Caco-2 (cell line): ENCODE measurements around the gene RPS16. TPM values are rescaled to one million over a fixed set of nuclear protein-coding genes. Genes with fewer than 3 reads are reported as not detected.

Experiments used
- BruUV-seq: library from RNA; stranded (reverse); fragments of 400-500 nt; replicated peaks from 2 replicates; lab custom pipeline; 2021; lab: Mats Ljungman, UMichigan
- CTCF ChIA-PET: fragments of 300-600 bp; sonication (Branson Sonifier 250); formaldehyde crosslinking; loops from one replicate; lab custom pipeline; 2022; ENCODE audit warnings: antibody characterized with exemption; lab: Charles Lee
- POLR2A ChIA-PET: fragments of 300-600 bp; sonication (Branson Sonifier 250); formaldehyde crosslinking; loops from one replicate; lab custom pipeline; 2022; ENCODE audit warnings: antibody characterized with exemption; lab: Charles Lee
- DNase-seq, 2 experiments: peaks; one replicate each; pipeline versions ENCODE4 v3.0.0 to v3.0.0-alpha.2; 2020 to 2022
- H3K27me3 ChIP-seq: replicated peaks from 2 replicates; pipeline ENCODE4 v1.6.0; 2011; ENCODE audit warnings: low read length; ENCODE audit not compliant: control insufficient read depth, insufficient read depth
- H3K36me3 ChIP-seq: 2 replicates; pipeline ENCODE4 v1.5.1; 2011; ENCODE audit warnings: low read length; ENCODE audit not compliant: control insufficient read depth, insufficient read depth
- H3K4me1 ChIP-seq: fragments of 250-450 bp; sonication (Bioruptor Pico); 2 replicates; pipeline ENCODE4 v1.5.1; 2020; ENCODE audit warnings: mild to moderate bottlenecking
- H3K4me3 ChIP-seq: 2 replicates; pipeline ENCODE4 v1.5.1; 2011; ENCODE audit warnings: low read depth, mild to moderate bottlenecking, control low read depth, low read length
- H3K9me3 ChIP-seq: fragments of 250-450 bp; sonication (Bioruptor Pico); 2 replicates; pipeline ENCODE4 v1.5.1; 2020; ENCODE audit warnings: mild to moderate bottlenecking, moderate library complexity
- H3K27ac Mint-ChIP-seq: one replicate; pipeline ENCODE4 v1.8.0; 2022; ENCODE audit warnings: mixed read lengths; ENCODE audit not compliant: unreplicated experiment
- H3K27me3 Mint-ChIP-seq: one replicate; pipeline ENCODE4 v1.8.0; 2022; ENCODE audit warnings: mixed read lengths; ENCODE audit not compliant: insufficient read depth, unreplicated experiment
- H3K36me3 Mint-ChIP-seq: one replicate; pipeline ENCODE4 v1.8.0; 2022; ENCODE audit warnings: mild to moderate bottlenecking, mixed read lengths; ENCODE audit not compliant: insufficient read depth, unreplicated experiment
- H3K4me1 Mint-ChIP-seq: one replicate; pipeline ENCODE4 v1.8.0; 2022; ENCODE audit warnings: low read depth, mixed read lengths; ENCODE audit not compliant: unreplicated experiment
- H3K4me3 Mint-ChIP-seq: one replicate; pipeline ENCODE4 v1.8.0; 2022; ENCODE audit warnings: mild to moderate bottlenecking, moderate library complexity, mixed read lengths; ENCODE audit not compliant: unreplicated experiment
- H3K9me3 Mint-ChIP-seq: one replicate; pipeline ENCODE4 v1.8.0; 2022; ENCODE audit warnings: mixed read lengths; ENCODE audit not compliant: unreplicated experiment
- intact Hi-C: fragments of 100-400 bp; cut with micrococcal nuclease; formaldehyde crosslinking; loops from one replicate; pipeline ENCODE4 v1.10.0; 2022; ENCODE audit not compliant: unreplicated experiment
- total RNA-seq: library from RNA; stranded (reverse); gene quantifications from 2 replicates; pipeline ENCODE4 v1.2.3, GENCODE V29; 2022
- TF ChIP-seq, protein P1 (sequence below), 2 experiments: fragments of 200-600 bp in 1 of 2; IDR thresholded peaks; 1 replicate in 1 of 2; 2 replicates in 1 of 2; pipeline versions ENCODE4 v1.5.1 to v1.8.0; 2011 to 2022; ENCODE audit warnings: antibody characterized with exemption in 1 of 2, control low read depth in 1 of 2, inconsistent platforms in 1 of 2, low read depth in 1 of 2, low read length in 1 of 2, mild to moderate bottlenecking in 1 of 2, moderate library complexity in 1 of 2; ENCODE audit not compliant: insufficient read depth in 1 of 2, severe bottlenecking in 1 of 2, unreplicated experiment in 1 of 2

RPS16 gene
- total RNA-seq, 1 experiment from 2014 or later: 2,801 TPM

DNA sequence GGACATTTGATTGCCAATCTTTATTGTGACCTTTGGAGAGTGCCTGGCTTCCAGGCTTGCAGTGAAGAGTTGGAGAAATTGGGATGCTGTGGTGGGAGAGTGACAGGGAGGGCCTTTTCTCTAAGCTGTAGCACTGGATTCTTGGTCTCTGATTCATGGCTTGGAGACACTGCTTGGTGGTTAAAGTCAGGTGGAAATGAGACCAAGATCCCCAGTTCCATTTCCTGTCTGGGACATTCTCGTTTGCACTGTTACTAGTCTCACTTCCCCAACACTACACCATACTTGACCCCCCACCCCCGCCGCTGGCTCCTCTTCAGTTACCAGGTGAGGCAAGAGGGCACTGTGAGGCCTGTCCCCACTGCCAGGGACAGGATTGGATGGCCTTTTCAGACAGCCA lies 12.5 kb upstream of the RPS16 start:
- peaks cover 3% of the 10 kb centered on the region for H3K36me3 ChIP-seq
- H3K36me3 Mint-ChIP-seq: peaks cover 70% of the 10 kb centered on the region
- POLR2A ChIA-PET: no interaction called here
- H3K27me3 Mint-ChIP-seq: no peaks in the 10 kb centered on the region
- intact Hi-C loops: no loop called here
- no peaks in the 10 kb centered on the region for H3K27me3 ChIP-seq
- peaks cover 8% of the 10 kb centered on the region for H3K4me1 ChIP-seq
- H3K4me3 Mint-ChIP-seq: no peak overlapping the region
- CTCF ChIA-PET: no interaction called here
- BruUV-seq: no TSS peak
- no peaks in the 10 kb centered on the region for H3K9me3 Mint-ChIP-seq
- H3K27ac Mint-ChIP-seq: no peak overlapping the region
- TF ChIP-seq, protein P1, sequence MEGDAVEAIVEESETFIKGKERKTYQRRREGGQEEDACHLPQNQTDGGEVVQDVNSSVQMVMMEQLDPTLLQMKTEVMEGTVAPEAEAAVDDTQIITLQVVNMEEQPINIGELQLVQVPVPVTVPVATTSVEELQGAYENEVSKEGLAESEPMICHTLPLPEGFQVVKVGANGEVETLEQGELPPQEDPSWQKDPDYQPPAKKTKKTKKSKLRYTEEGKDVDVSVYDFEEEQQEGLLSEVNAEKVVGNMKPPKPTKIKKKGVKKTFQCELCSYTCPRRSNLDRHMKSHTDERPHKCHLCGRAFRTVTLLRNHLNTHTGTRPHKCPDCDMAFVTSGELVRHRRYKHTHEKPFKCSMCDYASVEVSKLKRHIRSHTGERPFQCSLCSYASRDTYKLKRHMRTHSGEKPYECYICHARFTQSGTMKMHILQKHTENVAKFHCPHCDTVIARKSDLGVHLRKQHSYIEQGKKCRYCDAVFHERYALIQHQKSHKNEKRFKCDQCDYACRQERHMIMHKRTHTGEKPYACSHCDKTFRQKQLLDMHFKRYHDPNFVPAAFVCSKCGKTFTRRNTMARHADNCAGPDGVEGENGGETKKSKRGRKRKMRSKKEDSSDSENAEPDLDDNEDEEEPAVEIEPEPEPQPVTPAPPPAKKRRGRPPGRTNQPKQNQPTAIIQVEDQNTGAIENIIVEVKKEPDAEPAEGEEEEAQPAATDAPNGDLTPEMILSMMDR (IDR thresholded peaks at IDR 0.05; ENCODE audit: insufficient read depth in 1 of 2, low read depth in 1 of 2, low read length in 1 of 2, severe bottlenecking in 1 of 2, unreplicated experiment in 1 of 2): no peak
- no peak for DNase-seq
- H3K4me3 ChIP-seq: no peak overlapping the region
- peaks cover 18% of the 10 kb centered on the region for H3K4me1 Mint-ChIP-seq
- H3K9me3 ChIP-seq: no peaks in the 10 kb centered on the region

GRCh38 chr19:39446365-39447084 lies 10.8 kb upstream of the RPS16 start:
- peak overlapping the region; percentile 95 for H3K4me3 Mint-ChIP-seq
- CTCF ChIA-PET: no interaction called here
- no peaks in the 10 kb centered on the region for H3K9me3 Mint-ChIP-seq
- intact Hi-C loops: no loop called here
- H3K27ac Mint-ChIP-seq: peak overlapping the region; percentile 98
- peaks cover 8% of the 10 kb centered on the region for H3K4me1 ChIP-seq
- H3K27me3 Mint-ChIP-seq: no peaks in the 10 kb centered on the region
- H3K4me3 ChIP-seq: peak overlapping the region; percentile 92
- H3K4me1 Mint-ChIP-seq: peaks cover 18% of the 10 kb centered on the region
- DNase-seq: no peak
- peaks cover 3% of the 10 kb centered on the region for H3K36me3 ChIP-seq
- no peaks in the 10 kb centered on the region for H3K27me3 ChIP-seq
- no TSS peak for BruUV-seq
- TF ChIP-seq, protein P1 (IDR thresholded peaks at IDR 0.05; ENCODE audit: insufficient read depth in 1 of 2, low read depth in 1 of 2, low read length in 1 of 2, severe bottlenecking in 1 of 2, unreplicated experiment in 1 of 2): no peak
- POLR2A ChIA-PET: no interaction called here
- no peaks in the 10 kb centered on the region for H3K9me3 ChIP-seq
- peaks cover 53% of the 10 kb centered on the region for H3K36me3 Mint-ChIP-seq

DNA sequence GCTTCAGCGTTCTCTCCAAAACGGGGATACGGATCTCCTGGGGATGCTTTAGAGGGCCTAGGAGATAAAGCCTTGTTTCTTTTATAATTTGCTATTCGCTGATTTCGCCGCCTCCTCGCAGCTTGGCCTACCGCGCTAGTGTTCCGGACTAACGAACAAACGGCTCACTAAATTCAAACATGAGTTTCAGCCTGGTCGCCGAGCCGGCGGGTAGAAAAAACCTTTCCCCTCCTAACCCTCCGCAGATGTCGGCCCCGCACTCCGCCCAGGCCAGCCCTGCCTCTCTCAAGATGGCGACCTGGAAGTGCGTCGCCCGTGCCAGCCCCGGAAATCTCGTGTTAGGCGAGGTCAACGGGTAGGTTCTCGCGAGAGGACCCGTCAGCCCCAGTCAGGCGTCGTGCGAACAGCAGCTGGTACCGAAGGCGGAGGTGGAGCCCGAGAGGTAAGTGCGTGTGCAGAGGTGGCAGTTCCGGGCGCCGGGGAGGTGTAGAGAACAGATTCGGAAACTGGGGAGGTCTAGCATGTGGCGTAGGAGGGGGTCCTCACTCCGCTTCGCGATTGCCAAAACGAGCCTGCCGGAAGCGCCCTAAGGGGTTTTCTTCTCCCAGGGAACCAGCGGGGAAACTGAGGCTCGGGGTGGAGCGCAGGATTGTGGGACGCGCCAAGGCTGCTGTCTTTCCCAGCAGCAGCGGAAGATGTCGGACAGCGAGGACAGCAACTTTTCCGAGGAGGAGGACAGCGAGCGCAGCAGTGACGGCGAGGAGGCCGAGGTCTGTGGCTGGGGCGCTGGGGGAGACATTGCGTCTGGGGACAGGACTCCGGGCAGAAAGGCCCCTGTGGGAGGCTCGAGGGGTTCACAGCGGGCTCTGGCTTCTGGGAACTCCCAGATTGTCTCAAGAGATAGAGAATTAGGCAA lies 9.7 kb upstream of the RPS16 start, which contains the start of gene SUPT5H:
Gene SUPT5H (plus strand): TSS at position 387 of the 916 bp plus-strand sequence. CDS start 309 bp downstream, at position 696.
- TF ChIP-seq, protein P1 (IDR thresholded peaks at IDR 0.05; ENCODE audit: insufficient read depth in 1 of 2, low read depth in 1 of 2, low read length in 1 of 2, severe bottlenecking in 1 of 2, unreplicated experiment in 1 of 2): no peak
- peaks cover 8% of the 10 kb centered on the region for H3K4me1 ChIP-seq
- Mint-ChIP-seq H3K4me1 (peaks cover 16% of the 10 kb centered on the region), H3K36me3 (peaks cover 47% of the 10 kb centered on the region), H3K27ac (peak within 1 kb of the TSS; percentile 98), H3K27me3 (no peaks in the 10 kb centered on the region), H3K9me3 (no peaks in the 10 kb centered on the region), H3K4me3 (peak within 1 kb of the TSS; percentile 95)
- H3K9me3 ChIP-seq: no peaks in the 10 kb centered on the region
- ChIA-PET POLR2A (interaction anchor here (0.6 to 2.3 kb wide), 4 partner anchors 10 to 104 kb away, joined by 3 to 53 read pairs (median 4); partner anchors contain the start of genes MED29, PAF1, RPS16 and SAMD4B), CTCF (interaction anchor here (0.5 to 2.0 kb wide), 3 partner anchors 30 to 103 kb away, joined by 4 to 8 read pairs (median 7); partner anchors contain the start of gene SAMD4B)
- peaks cover 3% of the 10 kb centered on the region for H3K36me3 ChIP-seq
- peak within 1 kb of the TSS; percentile 92 for H3K4me3 ChIP-seq
- TSS peak; percentile 76 for BruUV-seq
- peak; percentile 98 to 99 for DNase-seq
- no peaks in the 10 kb centered on the region for H3K27me3 ChIP-seq
- intact Hi-C loops: loop anchor here (1.0 to 2.0 kb wide), 3 partner anchors 9 to 57 kb away; partner anchors contain the start of gene TIMM50
